Type B pancreatic cell (in vitro differentiated cells): ENCODE measurements around the gene VDR. TPM values are rescaled to one million over a fixed set of nuclear protein-coding genes. Genes with fewer than 3 reads are reported as not detected.

Source experiments
- DNase-seq: peaks from one replicate; pipeline ENCODE4 v3.0.0; 2021; ENCODE audit warnings: mixed read lengths; ENCODE audit not compliant: unreplicated experiment; ENCODE audit errors: extremely low spot score
- H3K27ac Mint-ChIP-seq: 2 replicates; pipeline ENCODE4 v1.8.0; 2021; ENCODE audit warnings: mild to moderate bottlenecking, mixed read lengths
- H3K27me3 Mint-ChIP-seq: 2 replicates; pipeline ENCODE4 v1.8.0; 2021; ENCODE audit warnings: mixed read lengths
- H3K36me3 Mint-ChIP-seq: 2 replicates; pipeline ENCODE4 v1.8.0; 2021; ENCODE audit warnings: mixed read lengths
- H3K4me1 Mint-ChIP-seq: one replicate; pipeline ENCODE4 v1.8.0; 2021; ENCODE audit warnings: mixed read lengths; ENCODE audit not compliant: unreplicated experiment
- H3K4me3 Mint-ChIP-seq: 2 replicates; pipeline ENCODE4 v1.8.0; 2021; ENCODE audit warnings: mild to moderate bottlenecking, mixed read lengths
- H3K9me3 Mint-ChIP-seq: 2 replicates; pipeline ENCODE4 v1.8.0; 2021; ENCODE audit warnings: mixed read lengths
- CTCF ChIP-seq: fragments of 200-600 bp; sonication (generic); conservative IDR thresholded peaks from 2 replicates; pipeline ENCODE4 v1.5.0; 2021; ENCODE audit warnings: antibody characterized with exemption, mild to moderate bottlenecking
- total RNA-seq: library from RNA; stranded (reverse); gene quantifications from 2 replicates; pipeline ENCODE4 v1.2.1, GENCODE V29; 2021; ENCODE audit warnings: low replicate concordance

VDR gene
- total RNA-seq, 1 donor from 2014 or later, result 0.77 TPM

GRCh38 chr12:47920913-47921312 lies 16.1 kb upstream of the VDR start:
- Mint-ChIP-seq H3K4me3 (no peak overlapping the region), H3K36me3 (no peaks in the 10 kb centered on the region), H3K4me1 (no peaks in the 10 kb centered on the region), H3K27ac (no peak overlapping the region), H3K9me3 (no peaks in the 10 kb centered on the region), H3K27me3 (peaks cover 37% of the 10 kb centered on the region)
- TF ChIP-seq CTCF, result no peak
- no peak for DNase-seq

GRCh38 chr12:47913081-47913480 lies 8.3 kb upstream of the VDR start:
- no peak for DNase-seq
- TF ChIP-seq CTCF, result no peak
- H3K4me1 Mint-ChIP-seq, result no peaks in the 10 kb centered on the region
- no peaks in the 10 kb centered on the region for H3K36me3 Mint-ChIP-seq
- H3K27ac Mint-ChIP-seq, result no peak overlapping the region
- peaks cover 27% of the 10 kb centered on the region for H3K27me3 Mint-ChIP-seq
- no peaks in the 10 kb centered on the region for H3K9me3 Mint-ChIP-seq
- H3K4me3 Mint-ChIP-seq, result no peak overlapping the region

- Mint-ChIP-seq H3K9me3 (no peaks in the 10 kb centered on the region), H3K36me3 (no peaks in the 10 kb centered on the region), H3K4me1 (no peaks in the 10 kb centered on the region), H3K27me3 (peaks cover 31% of the 10 kb centered on the region), H3K27ac (no peak overlapping the region), H3K4me3 (no peak overlapping the region)
- TF ChIP-seq CTCF, result no peak
- DNase-seq, result no peak
Observed at GRCh38 chr12:47912556-47912955, 7.8 kb upstream of the VDR start.

GRCh38 chr12:47910981-47911380 lies 6.2 kb upstream of the VDR start:
- Mint-ChIP-seq H3K4me1 (no peaks in the 10 kb centered on the region), H3K36me3 (no peaks in the 10 kb centered on the region), H3K27me3 (peaks cover 43% of the 10 kb centered on the region), H3K4me3 (no peak overlapping the region), H3K27ac (no peak overlapping the region), H3K9me3 (no peaks in the 10 kb centered on the region)
- no peak for DNase-seq
- TF ChIP-seq CTCF, result no peak

GRCh38 chr12:47910486-47910885 lies 5.7 kb upstream of the VDR start:
- DNase-seq, result no peak
- H3K4me1 Mint-ChIP-seq, result no peaks in the 10 kb centered on the region
- no peak overlapping the region for H3K27ac Mint-ChIP-seq
- peak overlapping the region; percentile 65 for H3K4me3 Mint-ChIP-seq
- H3K27me3 Mint-ChIP-seq, result peaks cover 48% of the 10 kb centered on the region
- no peaks in the 10 kb centered on the region for H3K9me3 Mint-ChIP-seq
- no peak for TF ChIP-seq CTCF
- H3K36me3 Mint-ChIP-seq, result no peaks in the 10 kb centered on the region

GRCh38 chr12:47909839-47910465 lies 5.2 kb upstream of the VDR start:
- H3K27ac Mint-ChIP-seq, result no peak overlapping the region
- peaks cover 52% of the 10 kb centered on the region for H3K27me3 Mint-ChIP-seq
- no peak overlapping the region for H3K4me3 Mint-ChIP-seq
- no peaks in the 10 kb centered on the region for H3K9me3 Mint-ChIP-seq
- DNase-seq, result no peak
- no peak for TF ChIP-seq CTCF
- H3K4me1 Mint-ChIP-seq, result no peaks in the 10 kb centered on the region
- no peaks in the 10 kb centered on the region for H3K36me3 Mint-ChIP-seq
